ENCODE data around the gene IKZF1. TPM values are rescaled to one million over a fixed set of nuclear protein-coding genes. Genes with fewer than 3 reads are reported as not detected.

Gene IKZF1
- polyA plus RNA-seq, 6 donors from 2014 or later, result 127 to 347 (median 205) TPM

DNA sequence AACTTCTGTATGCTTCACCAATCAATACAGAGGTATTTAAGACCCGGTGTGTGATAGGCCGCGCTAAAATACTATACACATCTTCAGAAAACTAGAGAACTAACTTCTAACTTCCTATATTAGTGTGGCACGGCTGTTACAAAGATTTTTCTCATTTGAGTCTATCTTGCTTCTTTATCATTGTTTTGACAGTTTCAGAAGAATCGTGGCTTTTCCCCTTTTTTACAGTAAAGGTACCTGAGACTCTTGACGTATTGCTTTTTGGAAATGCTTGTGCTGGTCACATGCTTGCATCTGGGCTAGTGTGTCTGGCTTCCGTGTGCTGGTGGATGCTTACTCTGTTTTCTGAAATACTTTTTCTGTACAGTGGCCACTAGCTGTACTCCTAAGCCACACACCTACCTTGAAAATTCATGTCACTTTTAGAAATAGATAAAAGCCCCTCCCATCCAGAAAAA lies 12.7 kb downstream of the IKZF1 start:
- DNase-seq (peak; percentile 67), ATAC-seq (ENCODE audit: low read depth in 2 of 2) (peak; percentile 90 to 92)
- peak overlapping the region; percentile 57 to 92 (median 75) for H3K4me3 Mint-ChIP-seq
- peaks cover 78 to 96% (median 88%) of the 10 kb centered on the region in 3 donors for H3K4me1 Mint-ChIP-seq
- peaks cover 16 to 30% of the 10 kb centered on the region in 2 donors for H3K36me3 Mint-ChIP-seq
- no peaks in the 10 kb centered on the region for H3K27me3 Mint-ChIP-seq
- no peaks in the 10 kb centered on the region for H3K9me3 Mint-ChIP-seq
- peak overlapping the region; percentile 88 to 99 (median 96) for H3K27ac Mint-ChIP-seq

- peak overlapping the region; percentile 67 to 92 (median 79) for H3K4me3 Mint-ChIP-seq
- H3K9me3 Mint-ChIP-seq, result no peaks in the 10 kb centered on the region
- ATAC-seq (ENCODE audit: low read depth in 2 of 2) (peak in 1 of 2 donors; percentile 22), DNase-seq (no peak)
- H3K27ac Mint-ChIP-seq, result peak overlapping the region; percentile 88 to 99 (median 96)
- no peaks in the 10 kb centered on the region for H3K27me3 Mint-ChIP-seq
- H3K36me3 Mint-ChIP-seq, result peaks cover 16 to 31% of the 10 kb centered on the region in 2 donors
- peaks cover 74 to 96% (median 81%) of the 10 kb centered on the region in 3 donors for H3K4me1 Mint-ChIP-seq
These were observed 13.5 kb downstream of the IKZF1 start for GRCh38 chr7:50317697-50318669.

GRCh38 chr7:50321487-50322067 lies 17.1 kb downstream of the IKZF1 start:
- DNase-seq (no peak), ATAC-seq (ENCODE audit: low read depth in 2 of 2) (no peak)
- peak overlapping the region; percentile 57 to 93 (median 86) for H3K27ac Mint-ChIP-seq
- peak overlapping the region in 1 of 8 donors; percentile 27 for H3K4me3 Mint-ChIP-seq
- H3K36me3 Mint-ChIP-seq, result peaks cover 39 to 45% of the 10 kb centered on the region in 2 donors
- peaks cover 62 to 90% (median 66%) of the 10 kb centered on the region in 3 donors for H3K4me1 Mint-ChIP-seq
- H3K9me3 Mint-ChIP-seq, result no peaks in the 10 kb centered on the region
- H3K27me3 Mint-ChIP-seq, result no peaks in the 10 kb centered on the region

DNA sequence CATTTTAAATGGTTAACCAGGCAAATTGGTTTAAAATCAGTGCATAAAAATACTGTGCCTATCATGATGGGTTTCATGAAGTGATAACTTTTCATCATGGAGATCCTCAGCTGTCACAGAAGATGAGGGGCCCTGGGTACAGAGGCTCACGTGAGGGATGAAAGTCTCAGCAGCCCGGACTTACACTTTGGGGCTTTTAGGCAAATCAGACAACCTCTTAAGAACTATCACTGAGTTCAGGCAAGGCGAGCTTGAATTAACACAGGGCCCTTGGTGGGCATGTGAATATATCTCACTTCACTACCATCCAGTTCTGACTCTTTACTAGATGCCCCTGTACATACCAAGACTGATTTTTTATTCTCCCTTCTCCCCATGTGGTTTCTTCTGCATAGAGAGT lies 19.6 kb downstream of the IKZF1 start:
- Mint-ChIP-seq H3K27ac (peak overlapping the region in 4 of 6 donors; percentile 54 to 85 (median 60)), H3K27me3 (no peaks in the 10 kb centered on the region), H3K36me3 (peaks cover 36 to 43% of the 10 kb centered on the region in 2 donors), H3K9me3 (no peaks in the 10 kb centered on the region), H3K4me1 (peaks cover 52 to 83% (median 58%) of the 10 kb centered on the region in 3 donors), H3K4me3 (no peak overlapping the region)
- DNase-seq (no peak), ATAC-seq (ENCODE audit: low read depth in 2 of 2) (no peak)

DNA sequence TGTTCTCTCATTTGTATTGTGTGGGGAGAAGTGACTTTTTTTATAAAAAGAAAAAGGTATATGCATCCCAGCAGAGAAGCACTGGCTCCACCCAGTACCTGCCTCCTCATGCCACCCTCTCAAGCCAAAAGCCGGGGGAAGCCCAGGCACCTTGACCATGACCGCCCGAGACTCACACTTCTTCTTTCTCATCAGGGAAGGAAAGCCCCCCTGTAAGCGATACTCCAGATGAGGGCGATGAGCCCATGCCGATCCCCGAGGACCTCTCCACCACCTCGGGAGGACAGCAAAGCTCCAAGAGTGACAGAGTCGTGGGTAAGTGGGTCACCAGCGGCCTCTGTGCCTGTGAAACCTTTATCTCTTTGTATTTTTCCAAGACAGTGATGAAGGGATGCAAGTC lies 22.9 kb downstream of the IKZF1 start:
- H3K4me1 Mint-ChIP-seq, result peaks cover 53 to 70% (median 57%) of the 10 kb centered on the region in 3 donors
- H3K27me3 Mint-ChIP-seq, result no peaks in the 10 kb centered on the region
- H3K27ac Mint-ChIP-seq, result peak overlapping the region in 2 of 6 donors; percentile 80 to 94
- peak overlapping the region in 4 of 8 donors; percentile 23 to 78 (median 60) for H3K4me3 Mint-ChIP-seq
- no peaks in the 10 kb centered on the region for H3K9me3 Mint-ChIP-seq
- DNase-seq (no peak), ATAC-seq (ENCODE audit: low read depth in 2 of 2) (peak; percentile 44 to 50)
- H3K36me3 Mint-ChIP-seq, result peaks cover 34 to 36% of the 10 kb centered on the region in 2 donors

GRCh38 chr7:50329775-50330174 lies 25.3 kb downstream of the IKZF1 start:
- Mint-ChIP-seq H3K27ac (peak overlapping the region in 2 of 6 donors; percentile 97 to 99), H3K4me3 (peak overlapping the region in 3 of 8 donors; percentile 58 to 67 (median 65)), H3K9me3 (no peaks in the 10 kb centered on the region), H3K27me3 (no peaks in the 10 kb centered on the region), H3K4me1 (peaks cover 31 to 62% (median 46%) of the 10 kb centered on the region in 3 donors), H3K36me3 (peaks cover 19 to 20% of the 10 kb centered on the region in 2 donors)
- DNase-seq, result peak; percentile 67
- peak; percentile 76 to 80 for ATAC-seq (ENCODE audit: low read depth in 2 of 2)

DNA sequence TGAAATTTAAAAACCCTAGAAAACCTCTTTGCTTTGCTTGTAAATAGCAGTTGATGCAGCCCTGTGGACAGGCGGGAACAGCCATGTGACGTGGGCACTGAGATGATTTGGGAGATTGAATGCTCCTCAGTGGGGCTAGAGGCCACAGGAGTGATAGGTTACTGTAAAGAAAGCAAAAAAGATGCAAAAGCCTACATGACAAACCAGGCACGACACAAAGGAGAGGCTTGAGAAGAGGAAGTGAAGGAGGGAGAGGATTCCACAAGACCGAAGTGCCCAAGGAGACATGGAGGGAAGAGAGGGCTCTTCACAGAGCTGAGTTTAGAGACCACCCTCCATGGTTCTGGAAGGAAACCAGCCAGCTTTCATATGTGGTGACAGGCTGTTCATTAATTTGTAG lies 25.7 kb downstream of the IKZF1 start:
- Mint-ChIP-seq H3K36me3 (peaks cover 19 to 20% of the 10 kb centered on the region in 2 donors), H3K27ac (peak overlapping the region in 2 of 6 donors; percentile 97 to 99), H3K9me3 (no peaks in the 10 kb centered on the region), H3K4me1 (peaks cover 28 to 61% (median 46%) of the 10 kb centered on the region in 3 donors), H3K27me3 (no peaks in the 10 kb centered on the region), H3K4me3 (peak overlapping the region in 3 of 8 donors; percentile 58 to 67 (median 65))
- ATAC-seq (ENCODE audit: low read depth in 2 of 2) (peak in 1 of 2 donors; percentile 6), DNase-seq (no peak)

DNA sequence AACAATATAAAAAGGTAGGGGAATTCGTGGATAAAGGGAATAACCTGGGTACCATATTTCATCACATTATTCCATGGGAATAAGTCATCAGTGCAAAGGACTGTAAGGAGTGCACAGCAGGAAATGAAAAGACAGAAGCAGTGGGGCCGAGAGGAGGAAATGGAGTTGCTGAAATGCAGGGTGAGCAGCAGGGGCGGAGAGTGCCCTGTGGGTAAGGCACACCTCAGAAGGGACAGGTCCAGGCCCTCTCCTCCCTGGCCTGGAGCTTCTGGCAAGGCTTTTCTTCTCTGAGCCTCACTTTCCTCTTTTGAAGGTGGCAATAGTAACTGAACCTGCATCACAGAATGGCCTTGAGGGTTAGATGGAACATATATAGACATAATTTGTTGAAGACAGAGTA lies 26.2 kb downstream of the IKZF1 start:
- DNase-seq (no peak), ATAC-seq (ENCODE audit: low read depth in 2 of 2) (no peak)
- peaks cover 27 to 60% (median 45%) of the 10 kb centered on the region in 3 donors for H3K4me1 Mint-ChIP-seq
- peak overlapping the region in 3 of 8 donors; percentile 58 to 67 (median 65) for H3K4me3 Mint-ChIP-seq
- peaks cover 19% of the 10 kb centered on the region in 2 donors for H3K36me3 Mint-ChIP-seq
- H3K27me3 Mint-ChIP-seq, result no peaks in the 10 kb centered on the region
- no peaks in the 10 kb centered on the region for H3K9me3 Mint-ChIP-seq
- peak overlapping the region in 2 of 6 donors; percentile 97 to 99 for H3K27ac Mint-ChIP-seq

DNA sequence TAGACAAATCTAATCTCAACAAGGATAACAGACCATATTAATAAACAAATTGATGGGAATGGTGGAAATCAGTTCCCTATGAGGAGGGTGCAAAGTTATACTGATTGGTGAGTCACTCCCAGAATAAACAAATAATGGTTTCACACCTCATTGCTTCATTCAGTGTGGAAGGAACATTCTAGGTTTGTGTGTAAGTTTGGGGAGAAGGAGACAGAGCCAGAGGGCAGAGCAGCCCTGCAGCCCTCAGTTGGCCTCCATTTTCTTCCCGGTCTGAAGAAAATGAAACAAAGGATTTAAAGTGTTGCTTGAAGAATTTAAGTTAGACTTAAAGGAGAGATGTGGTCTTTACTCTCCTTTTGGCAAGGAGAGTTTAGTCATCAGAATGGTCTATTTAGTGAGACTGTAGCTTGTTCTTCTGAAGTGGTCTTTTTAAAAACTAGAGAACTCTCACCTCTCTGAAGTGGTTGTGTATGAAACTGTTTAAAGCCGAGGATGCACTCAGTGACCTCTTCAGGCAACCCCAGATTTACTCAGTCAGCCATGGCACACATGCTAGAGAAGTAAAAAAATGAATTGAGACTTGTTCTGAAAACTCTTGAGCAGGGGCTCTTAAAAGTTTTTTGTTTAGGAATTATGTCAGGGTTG lies 27.2 kb downstream of the IKZF1 start:
- peaks cover 13 to 19% of the 10 kb centered on the region in 2 donors for H3K36me3 Mint-ChIP-seq
- peak overlapping the region in 1 of 6 donors; percentile 99 for H3K27ac Mint-ChIP-seq

DNA sequence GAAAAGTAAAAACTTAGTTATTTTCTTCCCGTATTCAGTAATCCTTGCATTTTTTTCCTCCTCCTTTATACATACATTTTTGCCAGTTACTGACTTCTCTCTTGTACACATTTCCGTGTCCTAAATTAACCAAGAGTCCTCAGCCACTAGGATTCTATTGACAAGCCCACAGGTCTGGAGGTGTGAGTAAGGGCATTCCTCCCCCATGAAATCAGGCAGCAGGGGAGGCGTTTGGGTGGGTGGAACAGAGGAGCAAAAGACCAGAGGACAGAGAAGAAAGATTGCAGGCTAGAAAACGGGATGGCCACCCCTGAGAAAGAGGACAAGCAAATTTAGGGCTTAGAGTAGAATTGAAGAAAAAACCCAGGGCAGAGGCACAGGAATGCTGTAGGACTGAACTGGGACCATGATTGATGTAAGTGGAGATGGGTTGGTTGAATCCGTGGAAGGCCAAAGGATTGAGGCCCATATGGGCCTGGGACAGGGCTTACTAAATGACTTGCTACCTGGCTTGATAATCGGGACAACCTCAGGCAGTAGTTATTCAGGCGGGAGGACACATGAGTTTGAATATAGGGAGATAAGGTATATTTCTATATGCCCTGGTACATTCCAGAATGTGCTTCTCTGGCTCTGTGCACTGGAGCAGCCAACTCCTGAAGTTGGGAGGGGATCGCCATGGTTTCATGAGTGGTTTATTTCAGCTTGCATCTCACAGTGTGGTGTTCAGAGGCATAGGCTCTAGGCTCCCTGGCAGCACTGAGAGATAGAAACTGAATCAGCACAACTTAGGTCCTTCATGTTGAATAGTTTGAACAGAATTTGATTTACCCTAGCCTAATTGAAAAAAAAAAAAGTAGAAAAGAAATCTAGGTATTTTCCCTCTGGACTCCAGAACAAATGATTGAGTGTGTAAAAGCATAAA lies 28.0 kb downstream of the IKZF1 start:
- ATAC-seq (ENCODE audit: low read depth in 2 of 2) (no peak), DNase-seq (no peak)
- Mint-ChIP-seq H3K4me3 (peak overlapping the region in 2 of 8 donors; percentile 65 to 82), H3K9me3 (no peaks in the 10 kb centered on the region), H3K27me3 (no peaks in the 10 kb centered on the region), H3K4me1 (peaks cover 9 to 44% (median 42%) of the 10 kb centered on the region in 3 donors), H3K36me3 (peaks cover 13 to 19% of the 10 kb centered on the region in 2 donors), H3K27ac (peak overlapping the region in 1 of 6 donors; percentile 99)

More for the DNA sequence above, 27.2 kb downstream of the IKZF1 start:
- Mint-ChIP-seq H3K4me1 (peaks cover 17 to 50% (median 42%) of the 10 kb centered on the region in 3 donors), H3K4me3 (peak overlapping the region in 2 of 8 donors; percentile 65 to 82), H3K9me3 (no peaks in the 10 kb centered on the region), H3K27me3 (no peaks in the 10 kb centered on the region)
- DNase-seq (no peak), ATAC-seq (ENCODE audit: low read depth in 2 of 2) (peak; percentile 21 to 29)

DNA sequence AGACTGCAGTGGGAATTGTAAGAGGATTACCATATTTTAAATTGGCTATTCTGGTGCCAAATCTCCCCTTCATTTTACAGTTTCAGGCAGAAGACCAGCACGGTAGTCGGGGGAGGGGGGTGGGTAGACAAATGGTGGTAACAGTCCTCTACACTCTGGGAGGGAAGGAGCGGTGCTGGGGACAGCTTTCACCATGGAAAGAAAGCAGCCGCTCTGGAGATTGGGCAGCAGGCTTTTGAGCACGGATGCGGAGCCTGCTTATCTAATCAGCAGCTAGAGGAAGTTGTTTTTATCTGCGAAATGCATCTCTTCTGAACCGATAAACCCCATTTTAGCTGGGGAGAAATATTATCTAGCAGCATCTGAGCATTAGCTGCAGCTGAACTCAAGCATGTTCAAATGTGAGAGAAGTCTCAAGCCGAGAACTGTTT lies 28.7 kb downstream of the IKZF1 start:
- ATAC-seq (ENCODE audit: low read depth in 2 of 2) (peak; percentile 24 to 30), DNase-seq (peak; percentile 59)
- peaks cover 2 to 42% (median 38%) of the 10 kb centered on the region in 3 donors for H3K4me1 Mint-ChIP-seq
- peaks cover 13 to 15% of the 10 kb centered on the region in 2 donors for H3K36me3 Mint-ChIP-seq
- peak overlapping the region in 1 of 6 donors; percentile 99 for H3K27ac Mint-ChIP-seq
- H3K27me3 Mint-ChIP-seq, result no peaks in the 10 kb centered on the region
- H3K4me3 Mint-ChIP-seq, result no peak overlapping the region
- no peaks in the 10 kb centered on the region for H3K9me3 Mint-ChIP-seq

Data from naive B cell (primary cell).